Measurements from ENCODE around the gene IGFBP4. TPM values are rescaled to one million over a fixed set of nuclear protein-coding genes. Genes with fewer than 3 reads are reported as not detected.

The IGFBP4 gene
- total RNA-seq, 1 donor from 2014 or later: 142 TPM

DNA sequence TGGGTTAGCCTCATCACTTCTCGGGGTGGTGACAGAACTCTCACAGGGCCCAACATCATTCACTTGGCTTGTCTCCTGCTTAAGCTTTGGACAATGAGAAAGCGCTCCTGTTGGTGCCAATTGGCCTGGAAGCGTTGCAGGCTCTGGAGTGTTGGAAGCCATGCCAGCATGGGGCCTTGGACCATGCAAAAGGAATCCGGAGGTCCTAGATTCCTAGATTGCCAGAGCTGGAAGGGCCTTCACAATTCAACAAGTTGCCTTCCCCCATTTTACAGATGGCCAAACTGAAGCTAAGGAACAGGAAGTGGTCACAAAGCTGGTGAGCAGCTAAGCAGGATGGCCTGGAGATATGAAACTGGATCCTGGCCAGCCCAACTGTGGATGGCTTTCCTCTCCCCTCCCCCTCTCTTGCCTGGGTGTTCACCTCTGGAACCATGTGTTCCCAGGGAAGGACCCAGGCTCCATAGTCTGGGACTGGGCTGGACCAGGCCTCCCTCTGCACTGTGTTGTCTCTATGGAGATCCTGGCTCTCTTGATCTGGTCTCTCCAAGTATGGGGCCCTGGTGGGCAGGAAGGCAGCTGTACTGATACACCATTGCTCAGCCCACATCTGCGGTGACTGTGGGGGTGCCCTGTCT, 6.0 kb upstream of the IGFBP4 start:
- Histone ChIP-seq H2AFZ (ENCODE audit: low read depth, low read length) (no peak overlapping the region), H3K9me3 (ENCODE audit: insufficient read depth, low read depth, low read length) (no peaks in the 10 kb centered on the region), H3K4me2 (ENCODE audit: low read length) (no peak overlapping the region), H3K9ac (ENCODE audit: low read length) (no peak overlapping the region), H3K27me3 (ENCODE audit: insufficient read depth, low read length) (no peaks in the 10 kb centered on the region), H4K20me1 (ENCODE audit: insufficient read depth, low read length) (no peaks in the 10 kb centered on the region), H3K4me1 (ENCODE audit: insufficient read depth, low read length) (no peaks in the 10 kb centered on the region), H3K36me3 (ENCODE audit: insufficient read depth, low read length) (no peaks in the 10 kb centered on the region), H3K27ac (ENCODE audit: low read depth, low read length) (no peak overlapping the region), H3K4me3 (ENCODE audit: insufficient read depth, low read depth, low read length) (no peak overlapping the region), H3K79me2 (ENCODE audit: insufficient read depth, low read length) (no peaks in the 10 kb centered on the region)
- H3K4me3 Mint-ChIP-seq (ENCODE audit: unreplicated experiment): no peak overlapping the region
- FAIRE-seq (no peak), DNase-seq (ENCODE audit: low read depth) (no peak)
- no peaks in the 10 kb centered on the region for H3K9me3 Mint-ChIP-seq (ENCODE audit: unreplicated experiment)
- peaks cover 3% of the 10 kb centered on the region for H3K4me1 Mint-ChIP-seq (ENCODE audit: low read depth, unreplicated experiment)
- H3K27ac Mint-ChIP-seq (ENCODE audit: unreplicated experiment): no peak overlapping the region
- no peaks in the 10 kb centered on the region for H3K36me3 Mint-ChIP-seq (ENCODE audit: low read depth, unreplicated experiment)
- peaks cover 18% of the 10 kb centered on the region for H3K27me3 Mint-ChIP-seq (ENCODE audit: low read depth, unreplicated experiment)
- TF ChIP-seq EZH2 (IDR thresholded peaks at IDR 0.05; ENCODE audit: insufficient read depth, low read length): no peak
- TF ChIP-seq, protein P1, sequence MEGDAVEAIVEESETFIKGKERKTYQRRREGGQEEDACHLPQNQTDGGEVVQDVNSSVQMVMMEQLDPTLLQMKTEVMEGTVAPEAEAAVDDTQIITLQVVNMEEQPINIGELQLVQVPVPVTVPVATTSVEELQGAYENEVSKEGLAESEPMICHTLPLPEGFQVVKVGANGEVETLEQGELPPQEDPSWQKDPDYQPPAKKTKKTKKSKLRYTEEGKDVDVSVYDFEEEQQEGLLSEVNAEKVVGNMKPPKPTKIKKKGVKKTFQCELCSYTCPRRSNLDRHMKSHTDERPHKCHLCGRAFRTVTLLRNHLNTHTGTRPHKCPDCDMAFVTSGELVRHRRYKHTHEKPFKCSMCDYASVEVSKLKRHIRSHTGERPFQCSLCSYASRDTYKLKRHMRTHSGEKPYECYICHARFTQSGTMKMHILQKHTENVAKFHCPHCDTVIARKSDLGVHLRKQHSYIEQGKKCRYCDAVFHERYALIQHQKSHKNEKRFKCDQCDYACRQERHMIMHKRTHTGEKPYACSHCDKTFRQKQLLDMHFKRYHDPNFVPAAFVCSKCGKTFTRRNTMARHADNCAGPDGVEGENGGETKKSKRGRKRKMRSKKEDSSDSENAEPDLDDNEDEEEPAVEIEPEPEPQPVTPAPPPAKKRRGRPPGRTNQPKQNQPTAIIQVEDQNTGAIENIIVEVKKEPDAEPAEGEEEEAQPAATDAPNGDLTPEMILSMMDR (IDR thresholded peaks at IDR 0.05; ENCODE audit: insufficient read depth, low read depth, low read length): no peak

DNA sequence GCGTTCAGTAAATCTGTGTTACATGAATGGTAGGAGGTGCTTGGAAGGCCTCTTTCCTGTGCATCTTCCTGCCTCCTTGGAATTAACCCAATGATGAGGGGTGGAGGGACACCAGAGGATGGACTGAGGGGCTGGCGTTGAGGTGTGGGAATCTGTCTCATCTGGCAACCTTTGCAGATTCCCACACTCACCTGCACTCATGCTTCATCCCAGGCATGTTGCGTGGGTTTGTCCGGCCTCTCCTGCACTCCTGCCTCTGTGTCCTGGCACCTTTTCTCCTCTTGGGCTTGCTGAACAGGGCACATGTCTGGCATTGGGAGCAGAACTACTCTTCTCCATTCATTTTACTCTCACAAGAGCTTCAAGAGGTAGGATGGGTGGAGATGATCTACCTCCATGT, 3.1 kb upstream of the IGFBP4 start:
- FAIRE-seq (no peak), DNase-seq (ENCODE audit: low read depth) (no peak)
- Histone ChIP-seq H3K9ac (ENCODE audit: low read length) (no peak overlapping the region), H3K4me3 (ENCODE audit: insufficient read depth, low read depth, low read length) (no peak overlapping the region), H3K27me3 (ENCODE audit: insufficient read depth, low read length) (no peaks in the 10 kb centered on the region), H3K4me2 (ENCODE audit: low read length) (no peak overlapping the region), H3K79me2 (ENCODE audit: insufficient read depth, low read length) (peaks cover 15% of the 10 kb centered on the region), H3K4me1 (ENCODE audit: insufficient read depth, low read length) (peaks cover 13% of the 10 kb centered on the region), H3K27ac (ENCODE audit: low read depth, low read length) (no peak overlapping the region), H3K36me3 (ENCODE audit: insufficient read depth, low read length) (no peaks in the 10 kb centered on the region), H3K9me3 (ENCODE audit: insufficient read depth, low read depth, low read length) (no peaks in the 10 kb centered on the region), H4K20me1 (ENCODE audit: insufficient read depth, low read length) (peaks cover 11% of the 10 kb centered on the region), H2AFZ (ENCODE audit: low read depth, low read length) (no peak overlapping the region)
- TF ChIP-seq, protein P1 (IDR thresholded peaks at IDR 0.05; ENCODE audit: insufficient read depth, low read depth, low read length): no peak
- TF ChIP-seq EZH2 (IDR thresholded peaks at IDR 0.05; ENCODE audit: insufficient read depth, low read length): no peak
- Mint-ChIP-seq H3K27me3 (ENCODE audit: low read depth, unreplicated experiment) (peaks cover 13% of the 10 kb centered on the region), H3K4me1 (ENCODE audit: low read depth, unreplicated experiment) (peaks cover 12% of the 10 kb centered on the region), H3K36me3 (ENCODE audit: low read depth, unreplicated experiment) (no peaks in the 10 kb centered on the region), H3K27ac (ENCODE audit: unreplicated experiment) (no peak overlapping the region), H3K4me3 (ENCODE audit: unreplicated experiment) (no peak overlapping the region), H3K9me3 (ENCODE audit: unreplicated experiment) (no peaks in the 10 kb centered on the region)

All from astrocyte (in vitro differentiated cells and primary cell).